ENCODE measurements around the gene SNX11. TPM values are rescaled to one million over a fixed set of nuclear protein-coding genes. Genes with fewer than 3 reads are reported as not detected.
"Not testable (repeated sequence)": the region's sequence is repeated elsewhere in the genome, so short reads cannot be mapped to it uniquely, and the experiment has no call there.

Gene SNX11
- total and polyA plus RNA-seq, 2 of the 8 experiments (the other 6 are each of a cell fraction or from before 2014, with no cell fraction given) = 21.1 to 21.4 TPM

DNA sequence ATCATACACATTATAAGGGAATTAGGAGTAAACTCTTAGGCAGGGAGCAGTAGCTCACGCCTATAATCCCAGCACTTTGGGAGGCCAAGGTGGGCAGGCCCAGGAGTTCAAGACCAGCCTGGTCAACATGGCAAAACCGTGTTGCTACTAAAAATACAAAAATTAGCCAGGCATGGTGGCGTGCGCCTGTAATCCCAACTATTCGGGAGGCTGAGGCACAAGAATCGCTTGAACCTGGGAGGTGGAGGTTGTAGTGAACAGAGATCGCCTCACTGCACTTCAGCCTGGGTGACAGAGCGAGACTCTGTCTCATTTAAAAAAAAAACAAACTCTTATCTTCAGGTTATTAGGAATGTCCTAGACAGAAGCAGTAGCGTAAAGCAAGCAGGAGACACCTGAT, 34.8 kb upstream of the SNX11 start:
- not testable (repeated sequence) for FAIRE-seq; H4K8ac ChIP-seq (ENCODE audit: extremely low read depth, insufficient read depth, low read length); H3K18ac ChIP-seq (ENCODE audit: extremely low read depth, low read length); H3K4me1 ChIP-seq (replicated peaks in 1 of 4; ENCODE audit: control insufficient read depth in 3 of 4, insufficient read depth in 4 of 4, low read length in 3 of 4); DNase-seq (ENCODE audit: low read depth in 1 of 2, low spot score in 2 of 2); H4K91ac ChIP-seq (replicated peaks; ENCODE audit: insufficient read length, low read length); H2BK15ac ChIP-seq (ENCODE audit: low read length); H3K4me3 ChIP-seq (ENCODE audit: extremely low read depth in 1 of 4, insufficient read depth in 2 of 4, low read depth in 3 of 4, low read length in 4 of 4); H3K27ac ChIP-seq (ENCODE audit: low read depth, low read length); H3K27me3 ChIP-seq (replicated peaks in 1 of 4; ENCODE audit: control insufficient read depth in 3 of 4, extremely low read depth in 1 of 4, insufficient read depth in 3 of 4, low read length in 3 of 4); H3K14ac ChIP-seq (ENCODE audit: insufficient read length); H3K79me2 ChIP-seq (ENCODE audit: control insufficient read depth in 1 of 2, insufficient read depth in 2 of 2, low read length in 2 of 2); H3K9ac ChIP-seq (replicated peaks in 1 of 4; ENCODE audit: extremely low read depth in 1 of 4, low read depth in 3 of 4, low read length in 3 of 4); H2AK5ac ChIP-seq (ENCODE audit: low read depth, low read length); H2AFZ ChIP-seq (ENCODE audit: low read length); H3K4ac ChIP-seq (replicated peaks; ENCODE audit: insufficient read length, low read depth, low read length); H3K9me3 ChIP-seq (ENCODE audit: insufficient read depth in 2 of 2, low read depth in 1 of 2, low read length in 1 of 2); H2BK12ac ChIP-seq (ENCODE audit: low read depth, low read length); H2BK120ac ChIP-seq (replicated peaks; ENCODE audit: low read depth, low read length); H2BK5ac ChIP-seq (ENCODE audit: low read depth, low read length); H3K79me1 ChIP-seq (ENCODE audit: low read depth, low read length); H3K4me2 ChIP-seq (ENCODE audit: insufficient read depth in 1 of 2, low read depth in 2 of 2, low read length in 2 of 2); H3K23me2 ChIP-seq (ENCODE audit: low read depth, low read length); H2BK20ac ChIP-seq (ENCODE audit: low read length); H4K5ac ChIP-seq (ENCODE audit: insufficient read length, low read depth, low read length); H3K23ac ChIP-seq (ENCODE audit: insufficient read length); H4K20me1 ChIP-seq (replicated peaks in 1 of 2; ENCODE audit: control insufficient read depth in 1 of 2, insufficient read depth in 2 of 2, low read length in 2 of 2); H3K56ac ChIP-seq (replicated peaks; ENCODE audit: insufficient read length, low read depth, low read length)
- H3K36me3 ChIP-seq (ENCODE audit: control insufficient read depth in 2 of 4, insufficient read depth in 4 of 4, low read length in 3 of 4) = peaks cover 15 to 64% (median 40%) of the 10 kb centered on the region in 4 experiments
- WGBS, 2 experiments (ENCODE audit: extremely low coverage in 1 of 2, insufficient coverage in 1 of 2, insufficient read length in 1 of 2, insufficient replicate concordance in 2 of 2, low coverage in 1 of 2, low lambda C conversion rate in 2 of 2, missing lambda C conversion rate in 1 of 2) = 100% methylated on average over 9 of the region's 9 CpGs; no CpG with 5 or more reads in 1 of the 2 experiments
- ChIA-PET CTCF (ENCODE audit: partially characterized antibody) (interaction anchor here (0.9 to 14.0 kb wide), 9 partner anchors 8 to 61 kb away, joined by 3 to 203 read pairs (median 8); partner anchors contain the start of gene NFE2L1), POLR2A (ENCODE audit: partially characterized antibody) (interaction anchor here (0.6 to 41.8 kb wide), 5 partner anchors 10 to 282 kb away, joined by 3 to 1227 read pairs (median 5); partner anchors contain the start of genes COPZ2 and NFE2L1)

DNA sequence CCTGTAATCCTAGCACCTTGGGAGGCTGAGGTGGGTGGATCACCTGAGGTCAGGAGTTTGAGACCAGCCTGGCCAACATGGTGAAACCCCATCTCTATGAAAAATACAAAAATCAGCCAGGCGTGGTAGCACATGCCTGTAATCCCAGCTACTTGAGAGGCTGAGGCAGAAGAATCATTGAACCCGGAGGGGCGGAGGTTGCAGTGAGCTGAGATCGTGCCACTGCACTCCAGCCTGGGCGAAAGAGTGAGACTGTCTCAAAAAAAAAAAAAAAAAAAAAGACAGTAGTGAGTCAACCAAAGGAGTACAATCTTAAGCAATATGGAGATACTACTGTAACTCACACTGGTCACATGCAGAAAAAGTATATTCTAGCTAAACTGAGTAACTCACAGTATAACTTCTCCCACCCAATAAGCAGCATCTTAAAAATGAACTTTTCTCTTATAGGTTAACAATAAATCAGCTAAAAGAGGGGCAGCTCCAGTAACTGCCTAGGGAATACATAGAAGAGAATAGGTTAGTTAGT, 33.9 kb upstream of the SNX11 start:
- H3K4me1 ChIP-seq (replicated peaks in 1 of 4; ENCODE audit: control insufficient read depth in 3 of 4, insufficient read depth in 4 of 4, low read length in 3 of 4); H2BK12ac ChIP-seq (ENCODE audit: low read depth, low read length); H2BK5ac ChIP-seq (ENCODE audit: low read depth, low read length); H3K4me2 ChIP-seq (ENCODE audit: insufficient read depth in 1 of 2, low read depth in 2 of 2, low read length in 2 of 2); H2AK5ac ChIP-seq (ENCODE audit: low read depth, low read length); H2AFZ ChIP-seq (ENCODE audit: low read length); H2BK20ac ChIP-seq (ENCODE audit: low read length); H3K23me2 ChIP-seq (ENCODE audit: low read depth, low read length); FAIRE-seq; H3K56ac ChIP-seq (replicated peaks; ENCODE audit: insufficient read length, low read depth, low read length); DNase-seq (ENCODE audit: low read depth in 1 of 2, low spot score in 2 of 2); H3K9me3 ChIP-seq (ENCODE audit: insufficient read depth in 2 of 2, low read depth in 1 of 2, low read length in 1 of 2); H3K27ac ChIP-seq (ENCODE audit: low read depth, low read length); H2BK120ac ChIP-seq (replicated peaks; ENCODE audit: low read depth, low read length); H4K5ac ChIP-seq (ENCODE audit: insufficient read length, low read depth, low read length); H3K79me1 ChIP-seq (ENCODE audit: low read depth, low read length); H3K14ac ChIP-seq (ENCODE audit: insufficient read length); H3K9ac ChIP-seq (replicated peaks in 1 of 4; ENCODE audit: extremely low read depth in 1 of 4, low read depth in 3 of 4, low read length in 3 of 4); H3K27me3 ChIP-seq (replicated peaks in 1 of 4; ENCODE audit: control insufficient read depth in 3 of 4, extremely low read depth in 1 of 4, insufficient read depth in 3 of 4, low read length in 3 of 4); H4K8ac ChIP-seq (ENCODE audit: extremely low read depth, insufficient read depth, low read length); H3K18ac ChIP-seq (ENCODE audit: extremely low read depth, low read length); H4K20me1 ChIP-seq (replicated peaks in 1 of 2; ENCODE audit: control insufficient read depth in 1 of 2, insufficient read depth in 2 of 2, low read length in 2 of 2); H3K23ac ChIP-seq (ENCODE audit: insufficient read length); H3K4ac ChIP-seq (replicated peaks; ENCODE audit: insufficient read length, low read depth, low read length); H3K4me3 ChIP-seq (ENCODE audit: extremely low read depth in 1 of 4, insufficient read depth in 2 of 4, low read depth in 3 of 4, low read length in 4 of 4); H2BK15ac ChIP-seq (ENCODE audit: low read length); H4K91ac ChIP-seq (replicated peaks; ENCODE audit: insufficient read length, low read length): not testable (repeated sequence)
- H3K79me2 ChIP-seq (ENCODE audit: control insufficient read depth in 1 of 2, insufficient read depth in 2 of 2, low read length in 2 of 2) = peaks cover 0 to 14% of the 10 kb centered on the region in 2 experiments; a peak in 1 of 4 replicates
- CTCF ChIA-PET (ENCODE audit: partially characterized antibody) = interaction anchor here (0.6 to 14.0 kb wide), 19 partner anchors 8 to 536 kb away, joined by 3 to 203 read pairs (median 6); partner anchors contain the start of genes NFE2L1 and SNX11
- 89% methylated on average over 3 of the region's 5 CpGs; no CpG with 5 or more reads in 1 of the 2 experiments for WGBS, 2 experiments (ENCODE audit: extremely low coverage in 1 of 2, insufficient coverage in 1 of 2, insufficient read length in 1 of 2, insufficient replicate concordance in 2 of 2, low coverage in 1 of 2, low lambda C conversion rate in 2 of 2, missing lambda C conversion rate in 1 of 2)
- H3K36me3 ChIP-seq (ENCODE audit: control insufficient read depth in 2 of 4, insufficient read depth in 4 of 4, low read length in 3 of 4) = peaks cover 15 to 60% (median 38%) of the 10 kb centered on the region in 4 experiments
- POLR2A ChIA-PET (ENCODE audit: partially characterized antibody) = interaction anchor here (0.9 to 41.8 kb wide), 4 partner anchors 11 to 36 kb away, joined by 3 to 1227 read pairs (median 127); partner anchors contain the start of genes COPZ2 and NFE2L1
